ENCODE data around the gene TSHZ1. TPM values are rescaled to one million over a fixed set of nuclear protein-coding genes. Genes with fewer than 3 reads are reported as not detected.

The TSHZ1 gene, protein sequence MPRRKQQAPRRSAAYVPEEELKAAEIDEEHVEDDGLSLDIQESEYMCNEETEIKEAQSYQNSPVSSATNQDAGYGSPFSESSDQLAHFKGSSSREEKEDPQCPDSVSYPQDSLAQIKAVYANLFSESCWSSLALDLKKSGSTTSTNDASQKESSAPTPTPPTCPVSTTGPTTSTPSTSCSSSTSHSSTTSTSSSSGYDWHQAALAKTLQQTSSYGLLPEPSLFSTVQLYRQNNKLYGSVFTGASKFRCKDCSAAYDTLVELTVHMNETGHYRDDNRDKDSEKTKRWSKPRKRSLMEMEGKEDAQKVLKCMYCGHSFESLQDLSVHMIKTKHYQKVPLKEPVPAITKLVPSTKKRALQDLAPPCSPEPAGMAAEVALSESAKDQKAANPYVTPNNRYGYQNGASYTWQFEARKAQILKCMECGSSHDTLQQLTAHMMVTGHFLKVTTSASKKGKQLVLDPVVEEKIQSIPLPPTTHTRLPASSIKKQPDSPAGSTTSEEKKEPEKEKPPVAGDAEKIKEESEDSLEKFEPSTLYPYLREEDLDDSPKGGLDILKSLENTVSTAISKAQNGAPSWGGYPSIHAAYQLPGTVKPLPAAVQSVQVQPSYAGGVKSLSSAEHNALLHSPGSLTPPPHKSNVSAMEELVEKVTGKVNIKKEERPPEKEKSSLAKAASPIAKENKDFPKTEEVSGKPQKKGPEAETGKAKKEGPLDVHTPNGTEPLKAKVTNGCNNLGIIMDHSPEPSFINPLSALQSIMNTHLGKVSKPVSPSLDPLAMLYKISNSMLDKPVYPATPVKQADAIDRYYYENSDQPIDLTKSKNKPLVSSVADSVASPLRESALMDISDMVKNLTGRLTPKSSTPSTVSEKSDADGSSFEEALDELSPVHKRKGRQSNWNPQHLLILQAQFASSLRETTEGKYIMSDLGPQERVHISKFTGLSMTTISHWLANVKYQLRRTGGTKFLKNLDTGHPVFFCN (N-terminal part only)
- 8.7 and 22.4 TPM in 2 replicates for total RNA-seq

DNA sequence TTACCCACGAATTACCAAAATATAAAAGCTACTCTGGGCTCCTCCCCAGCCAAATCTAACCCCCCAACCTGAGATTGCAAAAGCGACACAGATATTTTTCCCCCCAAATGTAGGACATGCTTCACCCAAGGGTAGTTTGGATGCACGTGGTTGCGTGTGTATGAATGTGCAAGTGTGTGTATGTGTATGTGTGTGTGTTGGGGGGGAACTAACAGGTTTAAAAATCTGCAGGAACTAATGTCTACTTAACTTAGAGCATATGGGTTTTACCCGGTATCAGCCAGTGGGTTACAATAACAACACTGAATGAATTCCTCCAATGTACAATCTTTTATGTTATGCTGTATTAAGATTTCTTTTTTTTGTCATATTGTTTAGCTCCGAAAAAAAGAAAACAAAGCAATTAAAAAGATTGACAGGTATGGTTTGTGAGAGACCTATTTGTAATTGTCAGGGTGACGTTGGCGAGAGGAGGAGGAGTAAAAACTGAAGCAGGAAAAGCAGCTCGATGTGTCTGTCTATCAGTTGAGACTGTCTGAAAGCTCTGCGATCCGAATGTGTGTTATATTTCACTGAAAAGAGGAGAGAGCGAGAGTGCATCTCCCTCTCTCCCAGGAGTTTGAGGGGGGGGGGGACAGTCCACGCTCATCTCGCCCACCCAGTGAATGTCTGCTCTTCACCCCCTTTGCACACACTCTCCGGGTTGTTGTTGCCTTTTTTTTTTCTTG, at the start of gene TSHZ1:
Gene TSHZ1, plus strand, starts transcription at position 524 of the 728 bp plus-strand sequence. CDS start 1,080 bp downstream, outside the sequence.

DNA sequence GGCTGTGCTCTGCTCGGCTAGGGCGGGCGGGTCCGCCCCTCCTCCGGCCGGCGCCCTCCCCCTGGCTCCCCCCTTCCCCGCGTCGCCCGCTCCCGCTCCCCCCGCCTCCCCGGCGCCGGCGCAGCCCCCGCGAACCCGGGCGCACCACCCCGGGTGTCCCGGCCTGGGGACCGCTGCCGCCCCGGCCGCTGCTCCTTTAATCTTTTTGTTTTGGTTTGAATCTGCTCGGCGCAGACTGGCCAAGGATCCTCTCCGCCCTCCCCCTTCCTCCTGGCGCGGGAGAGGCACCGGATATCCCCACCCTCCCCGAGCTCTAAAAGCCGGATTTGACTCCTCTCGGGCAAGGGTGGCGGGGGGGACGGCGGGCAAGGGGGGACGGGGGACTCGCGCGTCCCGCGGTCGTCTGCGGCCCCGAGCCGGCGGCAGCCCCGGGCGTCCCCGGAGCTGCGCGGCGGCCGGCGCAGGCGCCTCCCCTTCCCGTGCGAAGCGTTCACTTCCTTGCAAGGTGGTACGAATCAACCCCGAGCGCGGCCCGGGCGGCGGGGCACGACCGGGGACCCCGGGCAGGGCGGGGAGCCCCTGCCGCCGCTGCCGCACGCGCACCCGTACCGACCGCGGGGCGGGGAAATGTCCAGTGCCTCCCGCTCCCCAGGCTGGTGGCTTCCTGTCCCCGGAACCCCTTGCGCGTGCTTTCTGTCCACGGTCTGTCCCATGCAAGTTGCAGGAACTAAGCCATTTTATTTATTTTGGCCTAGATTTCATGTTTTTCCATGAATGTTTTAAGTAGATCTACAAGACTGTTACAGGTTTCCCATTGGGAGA, 1.3 kb upstream of the TSHZ1 start, which contains the start of gene PTGR3:
Gene PTGR3, minus strand, starts transcription at position 11 of the 822 bp plus-strand sequence. CDS start 81 bp downstream, outside the sequence.

Other genes with a start within 250 kb of the TSHZ1 start
- 13.7 and 32.4 TPM in 2 replicates for gene PTGR3, start 1.7 kb upstream of the TSHZ1 start, total RNA-seq
- not detected in 2 replicates for gene SMIM21, start 216.9 kb downstream of the TSHZ1 start, total RNA-seq

Measured in epithelial cell of alveolus of lung (primary cell).